GM19324 (cell line): ENCODE results near the gene TESK2.
"Not testable (repeated sequence)": the region's sequence is repeated elsewhere in the genome, so short reads cannot be mapped to it uniquely, and the experiment has no call there.

Experiments
- ATAC-seq: cut with Tn5 transposase; IDR thresholded peaks from one replicate; pipeline ENCODE4 v1.9.1; 2021; ENCODE audit warnings: mild to moderate bottlenecking, moderate library complexity; ENCODE audit not compliant: unreplicated experiment, low FRiP score

TESK2 gene

GRCh38 chr1:45474194-45474593 is 16.8 kb downstream of the TESK2 start:
- not testable (repeated sequence) for ATAC-seq

GRCh38 chr1:45473302-45473701 is 17.7 kb downstream of the TESK2 start:
- ATAC-seq = no peak

GRCh38 chr1:45470306-45470798 is 20.6 kb downstream of the TESK2 start:
- ATAC-seq = no peak

GRCh38 chr1:45467353-45467752 is 23.6 kb downstream of the TESK2 start:
- not testable (repeated sequence) for ATAC-seq

- no peak for ATAC-seq
These were observed 25.7 kb downstream of the TESK2 start for GRCh38 chr1:45465277-45465676.

- ATAC-seq = no peak
These were observed 32.1 kb downstream of the TESK2 start for GRCh38 chr1:45458894-45459293.

- no peak for ATAC-seq
These were observed 34.4 kb downstream of the TESK2 start for GRCh38 chr1:45456531-45456930.

GRCh38 chr1:45455162-45455561 is 35.8 kb downstream of the TESK2 start:
- ATAC-seq = no peak

- no peak for ATAC-seq
These were observed 36.5 kb downstream of the TESK2 start for GRCh38 chr1:45454464-45454863.

GRCh38 chr1:45452503-45452902 is 38.5 kb downstream of the TESK2 start:
- ATAC-seq = no peak

- no peak for ATAC-seq
These were observed 42.6 kb downstream of the TESK2 start for GRCh38 chr1:45448357-45448756.

GRCh38 chr1:45446950-45447672 is 43.9 kb downstream of the TESK2 start:
- no peak for ATAC-seq

GRCh38 chr1:45446530-45446929 is 44.4 kb downstream of the TESK2 start:
- ATAC-seq = no peak

GRCh38 chr1:45444609-45445131 is 46.3 kb downstream of the TESK2 start:
- no peak for ATAC-seq

- ATAC-seq = no peak
These were observed 47.1 kb downstream of the TESK2 start for GRCh38 chr1:45443580-45444446.

GRCh38 chr1:45442272-45442671 is 48.7 kb downstream of the TESK2 start:
- ATAC-seq = no peak

GRCh38 chr1:45437323-45437722 is 53.6 kb downstream of the TESK2 start:
- no peak for ATAC-seq

GRCh38 chr1:45430490-45430889 is 60.5 kb downstream of the TESK2 start:
- no peak for ATAC-seq

GRCh38 chr1:45429561-45430159 is 61.3 kb downstream of the TESK2 start:
- no peak for ATAC-seq

GRCh38 chr1:45423906-45424678 is 66.9 kb downstream of the TESK2 start:
- ATAC-seq = no peak
